ENCODE data around the gene CLPSL1. TPM values are rescaled to one million over a fixed set of nuclear protein-coding genes. Genes with fewer than 3 reads are reported as not detected.

CLPSL1 gene
- total and polyA plus RNA-seq, 2 donors (not counting 3 experiments of a cell fraction or from before 2014, with no cell fraction given) = not detected

DNA sequence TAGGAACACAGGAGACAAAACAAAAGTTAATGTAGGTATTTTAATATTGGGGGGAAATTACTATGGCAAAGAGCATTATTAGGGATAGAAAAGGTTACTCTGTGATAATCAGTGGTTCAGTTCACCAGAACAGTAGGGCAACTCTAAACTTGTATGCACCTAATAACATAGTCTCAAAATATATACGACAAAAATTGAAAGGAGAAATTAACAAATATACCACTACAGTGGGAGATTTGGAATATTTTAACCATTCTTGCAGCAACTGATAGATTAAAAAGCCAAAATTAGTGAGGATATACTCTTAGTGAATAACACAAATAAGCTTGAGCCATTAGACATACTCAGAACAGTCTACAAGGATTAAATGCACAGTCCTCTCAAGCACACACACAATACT lies 32.9 kb upstream of the CLPSL1 start:
- no peaks in the 10 kb centered on the region for H3K4me1 ChIP-seq (ENCODE audit: control insufficient read depth, extremely low read depth, insufficient read depth, low read length)
- H3K79me2 ChIP-seq (ENCODE audit: control insufficient read depth, insufficient read depth, low read length) = no peaks in the 10 kb centered on the region
- no peaks in the 10 kb centered on the region for H3K36me3 ChIP-seq (ENCODE audit: control insufficient read depth in 2 of 2, extremely low read depth in 1 of 2, insufficient read depth in 2 of 2, low read length in 2 of 2)
- no peak overlapping the region for H3K4me3 ChIP-seq (replicated peaks in 1 of 3; ENCODE audit: insufficient read depth in 1 of 3, low read depth in 1 of 3, low read length in 3 of 3)
- H4K20me1 ChIP-seq (replicated peaks; ENCODE audit: control insufficient read depth, extremely low read depth, insufficient read depth, low read length) = no peaks in the 10 kb centered on the region
- no peak overlapping the region for H2AFZ ChIP-seq (ENCODE audit: low read depth, low read length)
- H3K27me3 ChIP-seq (ENCODE audit: control insufficient read depth in 2 of 2, insufficient read depth in 2 of 2, low read length in 2 of 2) = peaks cover 2 to 6% of the 10 kb centered on the region in 2 experiments
- H3K9me3 ChIP-seq (replicated peaks; ENCODE audit: control insufficient read depth, insufficient read depth, low read length) = no peaks in the 10 kb centered on the region
- BruUV-seq (replicated peaks) = no TSS peak
- no peak for FAIRE-seq
- H3K9ac ChIP-seq (replicated peaks; ENCODE audit: extremely low read depth, insufficient read depth, low read length) = no peak overlapping the region
- dilution Hi-C loops (cut with MboI; ENCODE audit: extremely low pct_ligation_motif_present, low sequenced_read_pairs) = no loop called here
- TF ChIP-seq GATA2 (IDR thresholded peaks at IDR 0.05; ENCODE audit: insufficient read depth, insufficient read length, low read depth, low read length) = no peak
- TF ChIP-seq FOS (IDR thresholded peaks at IDR 0.05; ENCODE audit: borderline replicate concordance, insufficient read depth, low read length) = no peak
- no peak for TF ChIP-seq POLR2AphosphoS5 (IDR thresholded peaks at IDR 0.05; ENCODE audit: insufficient read depth, low read depth, low read length)
- TF ChIP-seq EZH2 (IDR thresholded peaks at IDR 0.05; ENCODE audit: borderline replicate concordance, low read depth, low read length, severe bottlenecking) = no peak
- no peak for TF ChIP-seq POLR2A (IDR thresholded peaks at IDR 0.05; ENCODE audit: low read depth, low read length)
- TF ChIP-seq, protein P1, sequence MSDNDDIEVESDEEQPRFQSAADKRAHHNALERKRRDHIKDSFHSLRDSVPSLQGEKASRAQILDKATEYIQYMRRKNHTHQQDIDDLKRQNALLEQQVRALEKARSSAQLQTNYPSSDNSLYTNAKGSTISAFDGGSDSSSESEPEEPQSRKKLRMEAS (IDR thresholded peaks at IDR 0.05; ENCODE audit: insufficient read depth, insufficient read length) = no peak
- TF ChIP-seq, protein P2, sequence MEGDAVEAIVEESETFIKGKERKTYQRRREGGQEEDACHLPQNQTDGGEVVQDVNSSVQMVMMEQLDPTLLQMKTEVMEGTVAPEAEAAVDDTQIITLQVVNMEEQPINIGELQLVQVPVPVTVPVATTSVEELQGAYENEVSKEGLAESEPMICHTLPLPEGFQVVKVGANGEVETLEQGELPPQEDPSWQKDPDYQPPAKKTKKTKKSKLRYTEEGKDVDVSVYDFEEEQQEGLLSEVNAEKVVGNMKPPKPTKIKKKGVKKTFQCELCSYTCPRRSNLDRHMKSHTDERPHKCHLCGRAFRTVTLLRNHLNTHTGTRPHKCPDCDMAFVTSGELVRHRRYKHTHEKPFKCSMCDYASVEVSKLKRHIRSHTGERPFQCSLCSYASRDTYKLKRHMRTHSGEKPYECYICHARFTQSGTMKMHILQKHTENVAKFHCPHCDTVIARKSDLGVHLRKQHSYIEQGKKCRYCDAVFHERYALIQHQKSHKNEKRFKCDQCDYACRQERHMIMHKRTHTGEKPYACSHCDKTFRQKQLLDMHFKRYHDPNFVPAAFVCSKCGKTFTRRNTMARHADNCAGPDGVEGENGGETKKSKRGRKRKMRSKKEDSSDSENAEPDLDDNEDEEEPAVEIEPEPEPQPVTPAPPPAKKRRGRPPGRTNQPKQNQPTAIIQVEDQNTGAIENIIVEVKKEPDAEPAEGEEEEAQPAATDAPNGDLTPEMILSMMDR (IDR thresholded peaks at IDR 0.05; ENCODE audit: extremely low read depth in 1 of 2, insufficient read depth in 1 of 2, low read depth in 1 of 2, low read length in 2 of 2) = no peak
- no peak for DNase-seq (ENCODE audit: low read depth, low spot score)
- H3K27ac ChIP-seq (ENCODE audit: insufficient read depth, low read depth, low read length) = no peak overlapping the region
- H3K9me1 ChIP-seq (replicated peaks; ENCODE audit: control insufficient read depth, extremely low read depth, insufficient read depth, low read length) = no peaks in the 10 kb centered on the region
- H3K4me2 ChIP-seq (ENCODE audit: insufficient read depth, low read length) = no peak overlapping the region
- ChIA-PET POLR2A (no interaction called here), CTCF (interaction anchor here (0.9 to 2.3 kb wide), 2 partner anchors 9 to 11 kb away, joined by 3 to 8 read pairs; partner anchors contain the start of gene ARMC12)
- intact Hi-C loops (cut with micrococcal nuclease) = no loop called here
